Gastroesophageal sphincter (tissue), 4 donors: ENCODE results near the gene ZMAT2. TPM values are rescaled to one million over a fixed set of nuclear protein-coding genes. Genes with fewer than 3 reads are reported as not detected.
"Not testable (repeated sequence)": the region's sequence is repeated elsewhere in the genome, so short reads cannot be mapped to it uniquely, and the experiment has no call there.

Experiments used
- ATAC-seq: fragments of 150-250 bp; one replicate; pipeline ENCODE4 v1.9.1; 2016; ENCODE audit warnings: mild to moderate bottlenecking, moderate library complexity
- H3K27ac ChIP-seq, 4 donors: fragments of 200-600 bp; sonication (generic) in 3 of 4; 1 replicate in 3 of 4; 2 replicates in 1 of 4; pipeline ENCODE4 v1.5.1; 2016 to 2019
- H3K27me3 ChIP-seq: fragments of 200-600 bp; sonication (generic); one replicate; pipeline ENCODE4 v1.5.1; 2019
- H3K36me3 ChIP-seq, 2 donors: fragments of 200-600 bp; sonication (generic); one replicate each; pipeline ENCODE4 v1.5.1; 2019; ENCODE audit warnings: control low read depth in 1 of 2
- H3K4me1 ChIP-seq, 3 donors: fragments of 200-600 bp; sonication (generic); 1 replicate in 2 of 3; 2 replicates in 1 of 3; pipeline ENCODE4 v1.5.1; 2016 to 2019; ENCODE audit warnings: control low read depth in 2 of 3
- H3K4me3 ChIP-seq, 2 donors: fragments of 200-600 bp; sonication (generic); one replicate each; pipeline ENCODE4 v1.5.1; 2019; ENCODE audit warnings: mild to moderate bottlenecking in 1 of 2, moderate library complexity in 1 of 2
- H3K9me3 ChIP-seq, 3 donors: fragments of 200-600 bp; sonication (generic); one replicate each; pipeline ENCODE4 v1.5.1; 2017 to 2019; ENCODE audit warnings: control low read depth in 2 of 3
- CTCF ChIP-seq, 4 experiments: fragments of 200-600 bp in 2 of 4; fragments of 450-650 bp in 2 of 4; sonication (generic) in 1 of 4; IDR thresholded peaks; one replicate each; pipeline ENCODE4 v1.5.1; 2017 to 2019; ENCODE audit warnings: antibody characterized with exemption in 4 of 4, mild to moderate bottlenecking in 2 of 4, moderate library complexity in 2 of 4
- EP300 ChIP-seq: sonication (generic); formaldehyde crosslinking; IDR thresholded peaks from one replicate; pipeline ENCODE4 v1.6.1; 2017; ENCODE audit warnings: antibody characterized with exemption, mild to moderate bottlenecking
- POLR2A ChIP-seq, 2 donors: fragments of 450-650 bp; IDR thresholded peaks; one replicate each; pipeline ENCODE4 v1.6.1; 2017; ENCODE audit warnings: antibody characterized with exemption in 2 of 2, mild to moderate bottlenecking in 2 of 2, moderate library complexity in 1 of 2
- POLR2AphosphoS5 ChIP-seq: sonication (generic); formaldehyde crosslinking; IDR thresholded peaks from one replicate; pipeline ENCODE4 v1.6.1; 2017; ENCODE audit warnings: antibody characterized with exemption
- WGBS, 2 donors: methylation state at CpG; one replicate each; pipeline ENCODE4 v1.1.5; 2018; ENCODE audit warnings: low coverage in 1 of 2; 5-methylcytosine and 5-hydroxymethylcytosine counted together
- total RNA-seq, 4 donors: library from RNA; depleted of rRNA; stranded (reverse); fragments of >200 nt; gene quantifications; one replicate each; pipeline ENCODE4 v1.1.0, GENCODE V29; 2016

Gene ZMAT2
- total RNA-seq, 4 donors from 2014 or later: 35.8 to 47.2 (median 45.0) TPM

- 90 to 100% methylated on average over 1 to 2 of the region's 4 CpGs for WGBS, 2 donors
- H3K36me3 ChIP-seq: peaks cover 14 to 69% of the 10 kb centered on the region in 2 donors
These were observed 3.3 kb upstream of the ZMAT2 start for GRCh38 chr5:140696891-140697492.

GRCh38 chr5:140707812-140708211 lies 7.6 kb downstream of the ZMAT2 start:
- WGBS, 2 donors: 89 to 100% methylated on average over 1 to 4 of the region's 4 CpGs

More at GRCh38 chr5:140696891-140697492, 3.3 kb upstream of the ZMAT2 start:
- peaks cover 8 to 49% (median 25%) of the 10 kb centered on the region in 3 donors for H3K4me1 ChIP-seq
- no peak overlapping the region for H3K4me3 ChIP-seq
- H3K27ac ChIP-seq: no peak overlapping the region
- no peaks in the 10 kb centered on the region for H3K27me3 ChIP-seq
- ATAC-seq: no peak
- no peak for TF ChIP-seq POLR2A (IDR thresholded peaks at IDR 0.05)
- TF ChIP-seq EP300: no peak
- TF ChIP-seq POLR2AphosphoS5: no peak
- no peak for TF ChIP-seq CTCF (IDR thresholded peaks at IDR 0.05)
- H3K9me3 ChIP-seq: no peaks in the 10 kb centered on the region

GRCh38 chr5:140708787-140709186 lies 8.5 kb downstream of the ZMAT2 start:
- H3K9me3 ChIP-seq, H3K27ac ChIP-seq, ATAC-seq, H3K27me3 ChIP-seq, H3K4me3 ChIP-seq, H3K4me1 ChIP-seq: not testable (repeated sequence)
- 81 to 94% methylated on average over 4 to 9 of the region's 9 CpGs for WGBS, 2 donors
- H3K36me3 ChIP-seq: peaks cover 14 to 40% of the 10 kb centered on the region in 2 donors

More at GRCh38 chr5:140707812-140708211, 7.6 kb downstream of the ZMAT2 start:
- no peak for ATAC-seq
- no peak overlapping the region for H3K27ac ChIP-seq
- no peak overlapping the region for H3K4me3 ChIP-seq
- H3K9me3 ChIP-seq: no peaks in the 10 kb centered on the region
- no peaks in the 10 kb centered on the region for H3K27me3 ChIP-seq
- TF ChIP-seq POLR2AphosphoS5 (no peak), CTCF (IDR thresholded peaks at IDR 0.05) (no peak)
- peaks cover 15 to 50% of the 10 kb centered on the region in 2 donors for H3K36me3 ChIP-seq
- peaks cover 0 to 8% (median 4%) of the 10 kb centered on the region in 3 donors for H3K4me1 ChIP-seq

- Histone ChIP-seq H3K4me1 (peaks cover 0 to 8% (median 4%) of the 10 kb centered on the region in 3 donors), H3K4me3 (peak overlapping the region; percentile 28 to 60), H3K9me3 (no peaks in the 10 kb centered on the region), H3K36me3 (peaks cover 6 to 18% of the 10 kb centered on the region in 2 donors), H3K27ac (peak overlapping the region; percentile 52 to 88 (median 85)), H3K27me3 (no peaks in the 10 kb centered on the region)
- 2 to 7% methylated on average over 15 to 27 of the region's 27 CpGs for WGBS, 2 donors
- peak; percentile 75 for TF ChIP-seq POLR2AphosphoS5
- peak in 1 of 2 donors; percentile 23 for TF ChIP-seq POLR2A (IDR thresholded peaks at IDR 0.05)
- TF ChIP-seq EP300: no peak
- peak; percentile 97 for ATAC-seq
These were observed 10.8 kb downstream of the ZMAT2 start for GRCh38 chr5:140710899-140711552.

DNA sequence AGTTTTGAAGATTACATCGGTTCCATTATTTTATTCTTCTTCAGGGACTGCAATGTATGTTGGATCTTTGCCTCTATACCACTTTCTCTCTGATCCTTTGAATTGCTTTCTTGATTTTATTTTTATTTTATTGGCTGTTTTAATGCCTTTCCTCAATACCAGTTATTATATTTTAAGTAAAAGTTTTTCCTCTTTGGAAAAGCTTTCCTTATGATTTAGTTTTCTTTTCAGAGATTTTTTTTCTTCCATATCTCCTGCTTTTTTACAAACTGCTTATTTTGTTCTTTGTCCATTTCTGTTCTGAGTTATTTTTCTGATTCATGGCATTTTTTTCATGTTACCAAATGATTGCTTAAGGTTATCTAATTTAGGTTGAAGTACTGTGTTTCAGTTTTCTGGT lies 11.5 kb downstream of the ZMAT2 start:
- ATAC-seq: no peak
- Histone ChIP-seq H3K27me3 (no peaks in the 10 kb centered on the region), H3K4me1 (peaks cover 0 to 8% (median 4%) of the 10 kb centered on the region in 3 donors), H3K4me3 (peak overlapping the region in 1 of 2 donors; percentile 60), H3K9me3 (no peaks in the 10 kb centered on the region), H3K27ac (peak overlapping the region in 3 of 4 donors; percentile 82 to 88 (median 88)), H3K36me3 (peaks cover 0 to 10% of the 10 kb centered on the region in 2 donors)
- TF ChIP-seq POLR2AphosphoS5 (no peak), CTCF (IDR thresholded peaks at IDR 0.05) (no peak), EP300 (no peak), POLR2A (IDR thresholded peaks at IDR 0.05) (no peak)
- 100% methylated on average over 1 of the region's 1 CpG for WGBS, 2 donors
